K562 (cell line): ENCODE measurements around the gene CSTPP1. TPM values are rescaled to one million over a fixed set of nuclear protein-coding genes. Genes with fewer than 3 reads are reported as not detected.

Experiments
- ATAC-seq: fragments of 200-7000 bp; cut with Tn5 transposase; 3 replicates; pipeline ENCODE4 v1.9.1; 2020; ENCODE audit warnings: moderate library complexity
- BruUV-seq: library from RNA; stranded (reverse); fragments of 400-500 nt; replicated peaks from 2 replicates; lab custom pipeline; 2021; lab: Mats Ljungman, UMichigan
- CTCF ChIA-PET: fragments of 300-600 bp; formaldehyde crosslinking; extraction: SDS; loops from one replicate; lab custom pipeline; 2021; ENCODE audit warnings: low intra/inter-chr PET ratio; lab: Yijun Ruan, JAX
- POLR2A ChIA-PET: fragments of 300-600, 350-650 bp; sonication (Branson Sonifier 250); formaldehyde crosslinking; extraction: SDS; loops from one replicate; lab custom pipeline; 2021; ENCODE audit warnings: antibody characterized with exemption, inconsistent platforms; lab: Yijun Ruan, JAX
- DNase-seq, 4 experiments: peaks; one replicate each; pipeline versions ENCODE4 v3.0.0 to v3.0.0-alpha.2; 2011 to 2018; ENCODE audit warnings: low spot score in 3 of 4, mixed read lengths in 3 of 4; ENCODE audit errors: extremely low read depth in 1 of 4
- FAIRE-seq: peaks from 2 replicates; lab custom pipeline; 2011; peaks lifted over from hg19 to GRCh38; lab: Jason Lieb, UNC
- H2AFZ ChIP-seq: 2 replicates; pipeline ENCODE4 v1.6.0; 2011; ENCODE audit warnings: low read depth, low read length, control low read depth, inconsistent platforms
- H3K27ac ChIP-seq: fragments of 200-600 bp; 3 replicates; pipeline ENCODE4 v1.8.0; 2011; ENCODE audit warnings: low read depth, mild to moderate bottlenecking, control low read depth, inconsistent platforms, low read length, moderate library complexity, mixed read lengths; ENCODE audit errors: extremely low read depth
- H3K27me3 ChIP-seq, 2 experiments: fragments of 300-600 bp in 1 of 2; 2 replicates in 1 of 2; 3 replicates in 1 of 2; pipeline versions ENCODE4 v1.6.0 to v1.8.0; 2011; ENCODE audit warnings: inconsistent platforms in 2 of 2, low read length in 2 of 2, mild to moderate bottlenecking in 1 of 2, mixed read lengths in 1 of 2, moderate library complexity in 1 of 2; ENCODE audit not compliant: control insufficient read depth in 2 of 2, insufficient read depth in 2 of 2
- H3K36me3 ChIP-seq: fragments of 300-600 bp; 3 replicates; pipeline ENCODE4 v1.8.0; 2011; ENCODE audit warnings: mild to moderate bottlenecking, low read length, inconsistent platforms; ENCODE audit not compliant: control insufficient read depth, insufficient read depth
- H3K4me1 ChIP-seq, 2 experiments: fragments of 200-600 bp in 1 of 2; replicated peaks in 1 of 2; 2 replicates in 1 of 2; 3 replicates in 1 of 2; pipeline versions ENCODE4 v1.5.1 to v1.8.0; 2011; ENCODE audit warnings: inconsistent platforms in 2 of 2, low read length in 2 of 2, mild to moderate bottlenecking in 1 of 2, mixed read lengths in 1 of 2, moderate library complexity in 1 of 2; ENCODE audit not compliant: control insufficient read depth in 2 of 2, insufficient read depth in 2 of 2
- H3K4me2 ChIP-seq: 2 replicates; pipeline ENCODE4 v1.6.1; 2011; ENCODE audit warnings: low read length, control low read depth, inconsistent platforms, mixed read lengths; ENCODE audit not compliant: insufficient read depth
- H3K4me3 ChIP-seq: fragments of 200-600 bp; sonication (generic), shearing (Covaris generic); 2 replicates; pipeline ENCODE4 v1.5.1; 2016; ENCODE audit warnings: control low read depth, inconsistent platforms
- H3K79me2 ChIP-seq: fragments of 200-600 bp; 3 replicates; pipeline ENCODE4 v1.8.0; 2011; ENCODE audit warnings: low read length, inconsistent platforms; ENCODE audit not compliant: control insufficient read depth, insufficient read depth
- H3K9ac ChIP-seq, 2 experiments: 2 replicates each; pipeline versions ENCODE4 v1.6.0 to v1.6.1; 2011; ENCODE audit warnings: low read depth in 2 of 2, low read length in 2 of 2, control low read depth in 1 of 2, inconsistent platforms in 1 of 2, mild to moderate bottlenecking in 1 of 2, mixed read lengths in 1 of 2; ENCODE audit not compliant: insufficient read depth in 1 of 2
- H3K9me1 ChIP-seq: one replicate; pipeline ENCODE4 v1.6.0; 2011; ENCODE audit warnings: inconsistent platforms, mild to moderate bottlenecking, low read length, moderate library complexity; ENCODE audit not compliant: control insufficient read depth, insufficient read depth
- H3K9me3 ChIP-seq: replicated peaks from 2 replicates; pipeline ENCODE4 v1.5.1; 2011; ENCODE audit warnings: low read depth, low read length, inconsistent platforms; ENCODE audit not compliant: control insufficient read depth, insufficient read depth
- H4K20me1 ChIP-seq: replicated peaks from 2 replicates; pipeline ENCODE4 v1.6.1; 2011; ENCODE audit warnings: low read length, inconsistent platforms, mixed read lengths; ENCODE audit not compliant: control insufficient read depth, insufficient read depth
- CAMTA2 ChIP-seq: fragments of 250-450 bp; sonication (Bioruptor Pico); conservative IDR thresholded peaks from 2 replicates; pipeline ENCODE4 v1.5.1; 2022
- EP300 ChIP-seq: IDR thresholded peaks from 2 replicates; pipeline ENCODE4 v1.6.1; 2012; ENCODE audit warnings: low read length, improper control_type of control experiment
- HDAC6 ChIP-seq: IDR thresholded peaks from 2 replicates; pipeline ENCODE4 v1.6.1; 2012; ENCODE audit warnings: low read depth, mild to moderate bottlenecking, control low read depth, inconsistent platforms, low read length, moderate library complexity
- HEY1 ChIP-seq: fragments of 250-450 bp; sonication (Bioruptor Pico); IDR thresholded peaks from 2 replicates; pipeline ENCODE4 v1.5.0; 2020; ENCODE audit warnings: mild to moderate bottlenecking, moderate library complexity, borderline replicate concordance
- KDM1A ChIP-seq, 2 experiments: fragments of 450-650 bp; IDR thresholded peaks; 2 replicates each; pipeline ENCODE4 v1.6.1; 2016; ENCODE audit warnings: mild to moderate bottlenecking in 2 of 2
- KDM5B ChIP-seq: fragments of 200-600 bp; sonication (generic); IDR thresholded peaks from 2 replicates; pipeline ENCODE4 v1.6.1; 2012; ENCODE audit warnings: low read depth, mild to moderate bottlenecking, moderate library complexity, low read length, control low read depth, inconsistent platforms; ENCODE audit not compliant: insufficient replicate concordance
- MCM2 ChIP-seq: fragments of 450-650 bp; IDR thresholded peaks from 2 replicates; pipeline ENCODE4 v1.6.1; 2017; ENCODE audit warnings: low read depth, mild to moderate bottlenecking
- TCF7 ChIP-seq: sonication (generic); IDR thresholded peaks from 2 replicates; pipeline ENCODE4 v1.6.1; 2016; ENCODE audit warnings: antibody characterized with exemption, borderline replicate concordance
- U2AF1 ChIP-seq: fragments of 200-400 bp; formaldehyde crosslinking; optimal IDR thresholded peaks from 2 replicates; pipeline ENCODE3; 2017; ENCODE audit warnings: mild to moderate bottlenecking, low read depth, low read length, moderate library complexity
- ZFX ChIP-seq: sonication (generic); formaldehyde crosslinking; IDR thresholded peaks from 2 replicates; pipeline ENCODE4 v1.8.0; 2022; ENCODE audit warnings: mild to moderate bottlenecking, missing genetic modification reagents, moderate library complexity
- ZNF785 ChIP-seq: fragments of 250-450 bp; sonication (Bioruptor Pico); IDR thresholded peaks from 2 replicates; pipeline ENCODE4 v1.4.0; 2020; ENCODE audit warnings: mild to moderate bottlenecking
- WGBS: fragments of 100-300 bp; shearing (Covaris generic); methylation state at CpG from one replicate; pipeline ENCODE4 v1.1.6; 2016; ENCODE audit warnings: low coverage, mixed read lengths; ENCODE audit not compliant: insufficient coverage; ENCODE audit errors: missing lambda C conversion rate; 5-methylcytosine and 5-hydroxymethylcytosine counted together
- in situ Hi-C: fragments of 300-500 bp; cut with MboI; formaldehyde crosslinking; loops from 4 replicates; pipeline ENCODE4 v1.15.0; 2018; ENCODE audit warnings: inconsistent platforms, mixed read lengths
- intact Hi-C: fragments of 100-400 bp; cut with micrococcal nuclease; formaldehyde crosslinking; loops from 2 replicates; pipeline ENCODE4 v1.14.2; 2022
- polyA plus RNA-seq, 8 experiments: library from polyadenylated mRNA; depleted of rRNA in 4 of 8; stranded (reverse) in 5 of 8; unstranded in 3 of 8; fragments of >200 nt; fragmentation: Nextera tagmentation in 2 of 8; fragmentation: Illumina TruSeq in 1 of 8; extraction: Ambion mirVana in 2 of 8; extraction: Trizol in 1 of 8; gene quantifications; 2 replicates each; pipeline versions ENCODE4 v1.2.1 to v1.2.3, GENCODE V29; 2011 to 2014; ENCODE audit warnings: inconsistent platforms in 1 of 8, missing spikeins in 1 of 8
- total RNA-seq, 7 experiments: library from RNA; depleted of rRNA in 6 of 7; stranded (reverse); fragments of >200 nt in 6 of 7; fragmentation: Illumina TruSeq in 2 of 7; extraction: Trizol in 2 of 7; gene quantifications; 2 replicates each; pipeline versions ENCODE4 v1.2.1 to v1.2.3, GENCODE V29; 2011 to 2021; ENCODE audit warnings: low replicate concordance in 1 of 7
- TF ChIP-seq, protein P1 (sequence below): fragments of 250-450 bp; sonication (Bioruptor Pico); IDR thresholded peaks from 2 replicates; pipeline ENCODE4 v1.8.0; 2021; ENCODE audit warnings: mild to moderate bottlenecking, moderate library complexity

CSTPP1 gene
- total and polyA plus RNA-seq, 9 of the 15 experiments (the other 6 are each of a cell fraction or from before 2014, with no cell fraction given) = 6.5 to 17.8 (median 9.2) TPM

DNA sequence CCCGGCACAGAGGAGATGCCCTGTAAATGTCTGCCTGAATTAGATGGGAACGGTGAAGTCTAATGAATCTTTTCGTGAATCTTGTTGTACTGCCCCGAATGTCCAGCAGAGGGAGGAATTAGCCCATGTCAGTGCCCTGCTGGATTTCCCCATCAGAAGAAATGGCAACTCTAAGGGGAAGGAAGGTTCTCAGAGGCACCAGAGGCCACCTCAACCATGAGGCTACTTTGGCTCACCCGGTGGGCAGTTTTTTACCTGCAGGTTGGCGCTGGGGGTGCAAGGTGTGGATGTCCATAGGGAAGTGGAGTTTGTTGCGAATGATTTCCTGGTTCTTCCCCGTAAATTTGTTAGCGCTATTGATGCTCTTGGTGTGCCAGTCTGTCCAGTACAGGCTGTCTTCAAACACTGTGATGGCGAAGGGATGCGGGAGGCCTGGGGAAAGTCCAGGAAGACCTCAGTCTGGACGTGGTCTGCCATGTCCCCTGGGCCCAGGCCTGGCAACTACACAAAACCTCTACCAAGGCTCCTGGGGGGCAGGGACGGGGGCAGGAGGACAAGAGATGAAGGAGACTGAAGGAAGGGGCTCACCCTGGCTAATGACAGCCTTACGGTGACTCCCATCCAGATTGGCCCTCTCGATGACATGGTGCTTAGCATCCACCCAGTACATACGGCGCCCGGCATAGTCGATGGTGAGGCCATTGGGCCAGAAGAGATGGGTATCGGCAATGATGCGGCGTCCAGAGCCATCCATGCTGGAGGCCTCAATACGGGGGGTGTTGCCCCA, 46.7 kb upstream of the CSTPP1 start (continued):
- no peak for TF ChIP-seq HEY1 (CRISPR knock-in tag)
- TF ChIP-seq, protein P1, sequence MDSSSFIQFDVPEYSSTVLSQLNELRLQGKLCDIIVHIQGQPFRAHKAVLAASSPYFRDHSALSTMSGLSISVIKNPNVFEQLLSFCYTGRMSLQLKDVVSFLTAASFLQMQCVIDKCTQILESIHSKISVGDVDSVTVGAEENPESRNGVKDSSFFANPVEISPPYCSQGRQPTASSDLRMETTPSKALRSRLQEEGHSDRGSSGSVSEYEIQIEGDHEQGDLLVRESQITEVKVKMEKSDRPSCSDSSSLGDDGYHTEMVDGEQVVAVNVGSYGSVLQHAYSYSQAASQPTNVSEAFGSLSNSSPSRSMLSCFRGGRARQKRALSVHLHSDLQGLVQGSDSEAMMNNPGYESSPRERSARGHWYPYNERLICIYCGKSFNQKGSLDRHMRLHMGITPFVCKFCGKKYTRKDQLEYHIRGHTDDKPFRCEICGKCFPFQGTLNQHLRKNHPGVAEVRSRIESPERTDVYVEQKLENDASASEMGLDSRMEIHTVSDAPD = no peak
- TF ChIP-seq CAMTA2 = no peak
- TF ChIP-seq EP300 = 0 out of 2 replicates have a peak, but pooled peaks have one; percentile 6
- no peak for TF ChIP-seq ZFX (CRISPR knock-in tag)
- no peak for TF ChIP-seq HDAC6
- TF ChIP-seq KDM5B = no peak
- TF ChIP-seq KDM1A (IDR thresholded peaks at IDR 0.05) = no peak
- TF ChIP-seq ZNF785 = no peak

GRCh38 chr11:46890665-46891064, 45.9 kb upstream of the CSTPP1 start:
- no peak for ATAC-seq
- TF ChIP-seq TCF7 = no peak
- TF ChIP-seq U2AF1 = no peak
- TF ChIP-seq MCM2 = no peak
- Histone ChIP-seq H3K9ac (no peak overlapping the region), H3K9me3 (no peaks in the 10 kb centered on the region), H3K27me3 (peaks cover 19 to 44% of the 10 kb centered on the region in 2 experiments), H3K27ac (no peak overlapping the region), H3K36me3 (no peaks in the 10 kb centered on the region), H3K4me3 (no peak overlapping the region), H4K20me1 (no peaks in the 10 kb centered on the region; the same call in 1 of the 2 replicates), H3K9me1 (no peaks in the 10 kb centered on the region), H3K4me1 (peaks cover 0 to 11% of the 10 kb centered on the region in 2 experiments; a peak in 3 of 5 replicates), H3K79me2 (no peaks in the 10 kb centered on the region), H2AFZ (no peak overlapping the region), H3K4me2 (no peak overlapping the region)
- intact Hi-C loops (no loop called here), in situ Hi-C loops (no loop called here)
- BruUV-seq = no TSS peak
- CTCF ChIA-PET = interaction anchor here (0.9 to 4.6 kb wide), 3 partner anchors 262 to 465 kb away, joined by 3 to 35 read pairs (median 27); no protein-coding TSS in a partner anchor
- WGBS = 0% methylated on average over 2 of the region's 2 CpGs
- DNase-seq = no peak
- POLR2A ChIA-PET = interaction anchor here (0.7 kb wide), 1 partner anchor 31 kb away, joined by 3 read pairs; no protein-coding TSS in a partner anchor
- peak; percentile 11 for FAIRE-seq
